ENCODE data around the gene COPZ1.

Gene COPZ1

GRCh38 chr12:54333420-54334034, 8.6 kb downstream of the COPZ1 start:
- no peak for DNase-seq (ENCODE audit: low read depth)
- TF ChIP-seq CTCF (IDR thresholded peaks at IDR 0.05; ENCODE audit: low read length, missing control alignments), result no peak
- no peak overlapping the region for H3K4me3 ChIP-seq (replicated peaks; ENCODE audit: low read depth, low read length)

GRCh38 chr12:54337280-54337842, 12.4 kb downstream of the COPZ1 start:
- DNase-seq (ENCODE audit: low read depth), result no peak
- H3K4me3 ChIP-seq (replicated peaks; ENCODE audit: low read depth, low read length), result no peak overlapping the region
- no peak for TF ChIP-seq CTCF (IDR thresholded peaks at IDR 0.05; ENCODE audit: low read length, missing control alignments)

- no peak for DNase-seq (ENCODE audit: low read depth)
- TF ChIP-seq CTCF (IDR thresholded peaks at IDR 0.05; ENCODE audit: low read length, missing control alignments), result no peak
- no peak overlapping the region for H3K4me3 ChIP-seq (replicated peaks; ENCODE audit: low read depth, low read length)
Measured at GRCh38 chr12:54337854-54338650, 13.1 kb downstream of the COPZ1 start.

GRCh38 chr12:54338698-54339296, 13.9 kb downstream of the COPZ1 start:
- TF ChIP-seq CTCF (IDR thresholded peaks at IDR 0.05; ENCODE audit: low read length, missing control alignments), result no peak
- DNase-seq (ENCODE audit: low read depth), result peak; percentile 62
- H3K4me3 ChIP-seq (replicated peaks; ENCODE audit: low read depth, low read length), result no peak overlapping the region

- H3K4me3 ChIP-seq (replicated peaks; ENCODE audit: low read depth, low read length), result no peak overlapping the region
- no peak for DNase-seq (ENCODE audit: low read depth)
- no peak for TF ChIP-seq CTCF (IDR thresholded peaks at IDR 0.05; ENCODE audit: low read length, missing control alignments)
Measured at GRCh38 chr12:54340846-54341245, 15.9 kb downstream of the COPZ1 start.

- no peak overlapping the region for H3K4me3 ChIP-seq (replicated peaks; ENCODE audit: low read depth, low read length)
- DNase-seq (ENCODE audit: low read depth), result no peak
- no peak for TF ChIP-seq CTCF (IDR thresholded peaks at IDR 0.05; ENCODE audit: low read length, missing control alignments)
Measured at GRCh38 chr12:54341378-54342300, 16.7 kb downstream of the COPZ1 start.
